ENCODE data around the gene MCCC2.
"Not testable (repeated sequence)": the region's sequence is repeated elsewhere in the genome, so short reads cannot be mapped to it uniquely, and the experiment has no call there.

MCCC2 gene

GRCh38 chr5:71600783-71601182 is 13.6 kb downstream of the MCCC2 start:
- DNase-seq: no peak

GRCh38 chr5:71601222-71602026 is 14.3 kb downstream of the MCCC2 start:
- peak; percentile 65 to 71 for DNase-seq

GRCh38 chr5:71609916-71610315 is 22.8 kb downstream of the MCCC2 start:
- not testable (repeated sequence) for DNase-seq

GRCh38 chr5:71615809-71616208 is 28.7 kb downstream of the MCCC2 start:
- no peak for DNase-seq

GRCh38 chr5:71620630-71621029 is 33.5 kb downstream of the MCCC2 start:
- DNase-seq: no peak

GRCh38 chr5:71621268-71621667 is 34.1 kb downstream of the MCCC2 start:
- no peak for DNase-seq

GRCh38 chr5:71621741-71622140 is 34.6 kb downstream of the MCCC2 start:
- no peak for DNase-seq

- no peak for DNase-seq
Observed at GRCh38 chr5:71623221-71623794, 36.2 kb downstream of the MCCC2 start.

- no peak for DNase-seq
Observed at GRCh38 chr5:71629950-71630349, 42.8 kb downstream of the MCCC2 start.

GRCh38 chr5:71631070-71631469 is 43.9 kb downstream of the MCCC2 start:
- DNase-seq: no peak

GRCh38 chr5:71632168-71632567 is 45.0 kb downstream of the MCCC2 start:
- no peak for DNase-seq

GRCh38 chr5:71633255-71634155 is 46.4 kb downstream of the MCCC2 start:
- no peak for DNase-seq

- no peak for DNase-seq
Observed at GRCh38 chr5:71637133-71637532, 50.0 kb downstream of the MCCC2 start.

GRCh38 chr5:71640408-71640807 is 53.3 kb downstream of the MCCC2 start:
- DNase-seq: no peak

- no peak for DNase-seq
Observed at GRCh38 chr5:71645030-71645429, 57.9 kb downstream of the MCCC2 start.

GRCh38 chr5:71650940-71651339 is 63.8 kb downstream of the MCCC2 start:
- not testable (repeated sequence) for DNase-seq

- DNase-seq: peak; percentile 9 to 17
Observed at GRCh38 chr5:71651579-71651978, 64.4 kb downstream of the MCCC2 start.

- DNase-seq: no peak
Observed at GRCh38 chr5:71652349-71652748, 65.2 kb downstream of the MCCC2 start.

GRCh38 chr5:71652803-71653543 is 65.8 kb downstream of the MCCC2 start:
- DNase-seq: no peak

GRCh38 chr5:71658916-71659662 is 71.9 kb downstream of the MCCC2 start:
- no peak for DNase-seq

GRCh38 chr5:71662381-71662780 is 75.2 kb downstream of the MCCC2 start:
- DNase-seq: no peak
